Activated CD8-positive, alpha-beta memory T cell treated with anti-CD3 and anti-CD28 coated beads, Interleukin-2, amount 50 U/mL, for 1 hour (primary cell): ENCODE data around the gene ACR.
A peak's percentile ranks its signal among the peaks of the same experiment; 100 is the strongest.
"Not testable (repeated sequence)": the region's sequence is repeated elsewhere in the genome, so short reads cannot be mapped to it uniquely, and the experiment has no call there.

Experiments
- DNase-seq: peaks from one replicate; pipeline ENCODE4 v3.0.0-alpha.2; 2020; ENCODE audit errors: extremely low read depth

Gene ACR

DNA sequence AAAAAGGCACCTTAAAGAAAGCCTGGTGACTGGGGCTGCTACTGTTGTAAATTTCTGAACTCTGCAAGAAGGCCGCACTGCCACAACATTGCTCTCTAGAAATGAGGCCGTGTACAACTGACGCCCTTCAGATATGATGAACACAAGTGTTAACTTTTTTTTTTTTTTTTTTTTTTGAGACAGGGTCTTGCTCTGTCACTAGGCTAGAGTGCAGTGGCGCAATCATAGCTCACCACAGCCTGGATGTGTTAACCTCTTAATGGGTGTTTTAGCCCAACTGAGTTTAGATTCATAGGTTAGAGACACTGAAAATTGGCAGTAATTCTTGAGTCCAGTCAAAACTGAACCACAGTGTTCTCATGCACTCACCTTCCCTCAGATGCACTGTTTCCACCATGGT lies 42.2 kb downstream of the ACR start:
- DNase-seq = not testable (repeated sequence)

DNA sequence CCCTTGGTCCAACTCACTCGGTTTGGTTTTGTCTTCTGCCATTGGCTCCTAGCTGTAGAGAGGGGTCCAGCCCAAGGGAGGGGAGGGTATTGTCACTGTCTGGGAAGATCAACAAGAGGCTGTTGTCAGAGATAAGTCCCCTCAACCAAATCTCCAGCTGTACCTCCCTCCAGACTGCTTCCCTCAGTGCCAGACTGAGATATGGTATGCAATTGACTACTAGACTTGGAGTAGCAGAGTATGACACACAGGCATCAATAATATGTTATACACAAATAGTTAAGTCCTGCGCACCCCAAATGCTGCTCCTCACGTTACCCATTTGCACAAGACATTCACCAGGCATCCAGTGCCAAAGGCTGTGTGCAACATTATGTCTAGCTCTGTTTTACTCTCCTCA lies 44.2 kb downstream of the ACR start:
- not testable (repeated sequence) for DNase-seq

DNA sequence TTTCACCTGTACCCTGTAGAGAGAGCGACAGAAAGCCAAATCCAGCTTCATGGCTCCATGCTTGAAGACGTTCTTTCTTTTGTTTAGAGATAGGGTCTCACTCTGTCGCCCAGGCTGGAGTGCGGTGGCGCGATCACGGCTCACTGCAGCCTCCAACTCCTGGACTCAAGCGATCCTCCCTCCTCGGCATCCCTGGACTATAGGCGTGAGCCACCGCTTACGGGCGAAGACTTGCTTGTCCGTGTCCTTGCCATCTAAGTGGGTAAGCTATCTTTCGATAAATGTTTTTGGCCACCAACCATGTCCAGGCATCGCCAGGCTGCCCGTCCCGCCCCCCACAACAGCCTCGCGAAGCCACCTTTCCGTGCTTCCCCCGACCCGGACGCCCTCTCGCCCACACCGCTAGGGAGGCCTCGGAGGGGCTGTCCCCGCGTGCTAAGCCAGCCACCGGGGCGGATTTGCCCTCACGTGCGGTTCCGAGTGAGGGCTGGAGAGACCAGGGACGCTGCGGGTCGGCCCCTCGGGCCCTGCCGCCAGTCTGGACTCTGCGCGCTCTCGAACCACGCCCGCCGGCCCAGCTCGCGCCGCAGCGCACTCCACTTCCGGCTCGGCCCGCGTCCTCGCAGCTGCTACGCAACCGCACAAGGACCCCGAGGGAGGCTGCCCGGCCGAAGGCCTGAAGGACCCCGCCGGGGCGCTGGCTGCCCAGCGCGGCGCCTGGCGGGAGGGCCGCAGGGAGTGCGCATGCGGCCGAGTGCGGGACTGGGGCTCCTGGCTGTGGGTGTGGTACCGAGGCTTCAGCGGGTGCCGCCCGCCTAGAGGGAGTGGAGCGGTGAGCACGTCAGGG lies 45.3 kb downstream of the ACR start, which contains the start of gene RABL2B:
RABL2B (minus strand) TSS at position 604 of the 847 bp plus-strand sequence. CDS start 1,342 bp downstream, outside the sequence.
- DNase-seq = peak; percentile 45

DNA sequence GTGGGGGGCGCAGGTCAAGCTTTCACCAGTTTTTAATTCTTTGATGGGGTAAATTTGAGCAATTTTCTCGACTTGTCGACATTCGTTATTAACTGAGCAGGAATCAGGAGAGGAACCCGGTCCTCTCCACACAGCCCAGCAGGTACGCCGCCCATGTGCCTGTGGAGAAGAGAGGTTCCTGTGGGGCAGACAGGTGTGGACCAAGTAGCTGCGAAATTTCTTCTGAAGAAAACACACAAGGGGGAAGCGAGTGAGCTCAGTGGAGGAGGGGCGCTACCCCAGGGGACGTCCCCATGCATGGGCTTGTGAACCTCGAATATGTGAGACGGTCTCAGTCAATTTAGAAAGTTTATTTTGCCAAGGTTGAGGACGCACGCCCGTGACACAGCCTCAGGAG lies 45.9 kb downstream of the ACR start:
- not testable (repeated sequence) for DNase-seq

DNA sequence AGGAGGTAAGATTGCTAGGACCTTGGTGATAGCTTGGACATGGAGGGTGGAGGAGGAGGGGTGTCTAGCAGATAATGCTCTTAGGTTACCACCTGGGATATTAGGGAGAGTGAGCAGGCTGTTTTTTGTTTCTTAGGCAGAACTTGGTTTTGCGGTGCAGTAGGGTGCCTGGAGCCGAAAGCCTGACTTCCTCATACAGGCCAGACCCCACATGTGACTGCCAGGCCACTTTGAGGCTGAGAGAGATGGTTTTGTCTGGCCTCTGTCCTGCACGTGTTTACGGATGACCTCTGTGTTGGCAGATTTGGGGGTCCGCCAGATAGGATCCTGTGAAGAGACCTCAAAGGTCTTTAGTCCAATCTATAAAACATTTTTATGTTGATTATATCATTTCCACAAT lies 47.3 kb downstream of the ACR start:
- not testable (repeated sequence) for DNase-seq

DNA sequence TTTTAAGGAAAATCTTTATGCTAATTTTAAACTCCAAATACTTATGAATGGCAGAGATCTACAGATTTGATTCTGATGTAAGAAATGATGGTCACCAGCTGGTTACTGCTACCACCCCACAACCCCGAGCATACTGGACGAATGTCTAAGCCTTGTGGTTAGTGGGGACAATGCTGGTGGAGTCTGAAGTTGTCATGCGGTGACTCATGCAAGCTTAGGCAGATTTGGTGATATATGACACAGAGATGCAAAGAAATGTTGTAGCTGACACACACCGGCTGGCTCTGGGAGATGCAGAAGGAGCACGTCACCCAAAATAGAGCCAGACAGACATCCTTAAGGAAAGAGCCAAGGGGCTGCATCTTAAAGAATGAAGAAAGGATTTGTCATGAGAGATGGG lies 48.9 kb downstream of the ACR start:
- DNase-seq = not testable (repeated sequence)
